HL-60 (cell line): ENCODE measurements around the gene VRK3.

Source experiments
- CTCF ChIP-seq: IDR thresholded peaks from one replicate; pipeline ENCODE4 v1.5.1; 2011; ENCODE audit warnings: low read length, control low read depth, inconsistent platforms; ENCODE audit not compliant: insufficient read depth
- GABPA ChIP-seq: IDR thresholded peaks from 2 replicates; pipeline ENCODE4 v1.6.1; 2012; ENCODE audit warnings: low read depth
- POLR2AphosphoS5 ChIP-seq: IDR thresholded peaks from 2 replicates; pipeline ENCODE4 v1.6.1; 2012; ENCODE audit warnings: low read depth
- SPI1 ChIP-seq: IDR thresholded peaks from 2 replicates; pipeline ENCODE4 v1.6.1; 2012; ENCODE audit warnings: low read depth, mild to moderate bottlenecking, borderline replicate concordance
- TF ChIP-seq, protein P1 (sequence below): IDR thresholded peaks from 2 replicates; pipeline ENCODE4 v1.6.1; 2012; ENCODE audit warnings: low read depth; ENCODE audit not compliant: insufficient replicate concordance

DNA sequence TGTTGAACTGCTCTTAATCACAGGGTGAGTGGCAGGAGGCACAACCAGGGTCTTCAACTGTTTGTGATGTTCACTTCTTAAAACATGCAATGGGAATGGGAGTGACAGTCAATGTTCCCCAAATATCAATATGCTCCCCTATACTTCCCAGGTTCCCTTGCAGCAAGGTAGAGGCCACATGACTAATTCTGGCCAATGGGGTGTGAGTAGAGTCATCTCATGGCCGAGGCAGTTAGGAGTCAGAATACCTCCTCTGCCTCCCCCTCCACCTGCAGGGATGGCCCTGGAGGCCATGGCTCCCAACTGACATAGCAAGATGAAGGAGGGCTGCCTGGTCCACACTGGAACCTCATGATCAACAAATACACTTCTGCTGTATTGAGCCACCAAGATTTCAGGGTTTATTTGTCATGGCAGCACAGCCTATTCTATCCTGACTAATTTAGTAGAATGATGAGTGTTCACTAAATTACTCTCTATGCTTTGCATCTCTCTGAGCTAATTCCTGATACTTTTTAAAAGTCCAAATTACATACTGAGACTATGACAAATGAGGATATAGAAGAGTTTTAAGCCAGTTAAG is 8.9 kb downstream of the VRK3 start:
- TF ChIP-seq CTCF (no peak), POLR2AphosphoS5 (no peak), GABPA (no peak), SPI1 (no peak)
- TF ChIP-seq, protein P1, sequence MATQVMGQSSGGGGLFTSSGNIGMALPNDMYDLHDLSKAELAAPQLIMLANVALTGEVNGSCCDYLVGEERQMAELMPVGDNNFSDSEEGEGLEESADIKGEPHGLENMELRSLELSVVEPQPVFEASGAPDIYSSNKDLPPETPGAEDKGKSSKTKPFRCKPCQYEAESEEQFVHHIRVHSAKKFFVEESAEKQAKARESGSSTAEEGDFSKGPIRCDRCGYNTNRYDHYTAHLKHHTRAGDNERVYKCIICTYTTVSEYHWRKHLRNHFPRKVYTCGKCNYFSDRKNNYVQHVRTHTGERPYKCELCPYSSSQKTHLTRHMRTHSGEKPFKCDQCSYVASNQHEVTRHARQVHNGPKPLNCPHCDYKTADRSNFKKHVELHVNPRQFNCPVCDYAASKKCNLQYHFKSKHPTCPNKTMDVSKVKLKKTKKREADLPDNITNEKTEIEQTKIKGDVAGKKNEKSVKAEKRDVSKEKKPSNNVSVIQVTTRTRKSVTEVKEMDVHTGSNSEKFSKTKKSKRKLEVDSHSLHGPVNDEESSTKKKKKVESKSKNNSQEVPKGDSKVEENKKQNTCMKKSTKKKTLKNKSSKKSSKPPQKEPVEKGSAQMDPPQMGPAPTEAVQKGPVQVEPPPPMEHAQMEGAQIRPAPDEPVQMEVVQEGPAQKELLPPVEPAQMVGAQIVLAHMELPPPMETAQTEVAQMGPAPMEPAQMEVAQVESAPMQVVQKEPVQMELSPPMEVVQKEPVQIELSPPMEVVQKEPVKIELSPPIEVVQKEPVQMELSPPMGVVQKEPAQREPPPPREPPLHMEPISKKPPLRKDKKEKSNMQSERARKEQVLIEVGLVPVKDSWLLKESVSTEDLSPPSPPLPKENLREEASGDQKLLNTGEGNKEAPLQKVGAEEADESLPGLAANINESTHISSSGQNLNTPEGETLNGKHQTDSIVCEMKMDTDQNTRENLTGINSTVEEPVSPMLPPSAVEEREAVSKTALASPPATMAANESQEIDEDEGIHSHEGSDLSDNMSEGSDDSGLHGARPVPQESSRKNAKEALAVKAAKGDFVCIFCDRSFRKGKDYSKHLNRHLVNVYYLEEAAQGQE: no peak
